Measurements from ENCODE around the gene PHB1.
A peak's percentile ranks its signal among the peaks of the same experiment; 100 is the strongest.
"Not testable (repeated sequence)": the region's sequence is repeated elsewhere in the genome, so short reads cannot be mapped to it uniquely, and the experiment has no call there.

The PHB1 gene

DNA sequence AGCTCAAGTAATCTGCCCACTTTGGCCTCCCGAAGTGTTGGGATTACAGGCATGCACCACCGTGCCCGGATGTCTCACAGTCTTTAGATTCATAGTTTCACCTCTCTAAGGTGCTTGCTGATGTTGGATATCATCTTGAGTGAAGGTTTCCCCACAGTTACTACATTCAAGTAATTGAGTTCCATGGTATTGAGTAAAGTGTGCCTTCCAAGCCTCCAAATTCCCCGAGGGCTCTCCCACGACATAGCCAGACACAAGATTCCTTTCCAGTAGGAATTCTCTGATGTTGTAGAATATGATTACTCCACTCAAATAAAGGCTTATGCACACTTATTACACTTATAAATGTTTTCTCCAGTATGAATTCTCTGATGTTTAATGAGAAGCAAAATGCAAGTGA is 36.4 kb downstream of the PHB1 start:
- DNase-seq (ENCODE audit: low read depth): no peak

GRCh38 chr17:49375544-49375943 is 39.1 kb downstream of the PHB1 start:
- no peak for DNase-seq (ENCODE audit: low read depth)

DNA sequence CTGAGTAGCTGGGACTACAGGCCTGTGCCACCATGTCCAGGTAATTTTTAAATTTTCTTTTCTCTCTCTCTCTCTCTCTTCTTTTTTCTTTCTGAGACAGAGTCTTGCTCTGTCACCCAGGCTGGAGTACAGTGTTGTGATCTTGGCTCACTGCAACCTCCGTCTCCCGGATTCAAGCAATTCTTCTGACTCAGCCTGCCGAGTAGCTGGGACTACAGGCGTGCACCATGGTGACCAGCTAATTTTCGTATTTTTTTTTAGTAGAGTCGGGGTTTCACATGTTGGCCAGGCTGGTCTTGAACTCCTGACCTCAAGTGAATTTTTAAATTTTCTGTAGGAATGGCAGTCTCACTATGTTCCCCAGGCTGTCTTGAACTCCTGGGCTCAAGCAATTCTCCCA is 41.6 kb downstream of the PHB1 start:
- DNase-seq (ENCODE audit: low read depth): no peak

DNA sequence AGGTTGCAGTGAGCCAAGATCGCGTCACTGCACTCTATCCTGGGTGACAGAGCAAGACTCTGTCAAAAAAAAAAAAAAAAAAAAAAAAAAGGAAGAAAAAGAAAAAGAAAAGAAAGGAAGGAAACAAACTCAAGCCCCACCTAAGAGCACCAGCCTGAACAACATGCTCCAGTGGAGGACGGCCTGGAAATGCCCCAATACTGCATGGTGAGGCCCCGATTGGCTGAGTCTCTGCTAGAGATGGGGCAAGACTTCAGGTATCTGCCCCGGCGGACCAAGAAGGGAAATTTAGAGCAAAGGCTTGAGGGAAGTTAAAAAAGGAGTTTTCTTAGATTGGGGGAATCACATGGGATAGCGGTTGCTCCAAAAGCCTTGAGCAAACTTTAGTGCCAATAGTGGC is 42.3 kb downstream of the PHB1 start:
- DNase-seq (ENCODE audit: low read depth): no peak

- no peak for DNase-seq (ENCODE audit: low read depth)
Measured at GRCh38 chr17:49370971-49371834, 43.5 kb downstream of the PHB1 start.

DNA sequence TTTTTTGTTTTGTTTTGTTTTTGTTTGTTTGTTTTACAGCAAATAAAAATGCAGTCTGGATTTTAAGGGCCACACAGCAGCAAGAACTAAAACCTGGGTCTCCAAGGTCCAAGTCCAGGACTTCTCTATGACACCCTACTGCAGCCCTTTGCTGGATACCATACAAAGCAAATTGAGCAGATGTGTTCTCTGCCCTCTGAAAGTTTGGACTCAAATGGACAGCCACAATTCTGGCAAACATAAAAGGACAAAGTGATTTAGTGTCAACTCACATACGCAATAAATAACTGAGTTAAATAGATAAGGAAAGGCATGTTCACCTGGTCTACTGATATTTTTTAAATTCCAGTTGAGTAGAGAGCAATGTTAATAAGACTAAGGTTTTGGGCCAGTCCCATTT is 44.9 kb downstream of the PHB1 start:
- no peak for DNase-seq (ENCODE audit: low read depth)

GRCh38 chr17:49369089-49369488 is 45.6 kb downstream of the PHB1 start:
- no peak for DNase-seq (ENCODE audit: low read depth)

GRCh38 chr17:49365667-49366066 is 49.0 kb downstream of the PHB1 start:
- peak; percentile 20 for DNase-seq (ENCODE audit: low read depth)

GRCh38 chr17:49365126-49365525 is 49.6 kb downstream of the PHB1 start:
- DNase-seq (ENCODE audit: low read depth): not testable (repeated sequence)

GRCh38 chr17:49364119-49364518 is 50.6 kb downstream of the PHB1 start:
- DNase-seq (ENCODE audit: low read depth): no peak

DNA sequence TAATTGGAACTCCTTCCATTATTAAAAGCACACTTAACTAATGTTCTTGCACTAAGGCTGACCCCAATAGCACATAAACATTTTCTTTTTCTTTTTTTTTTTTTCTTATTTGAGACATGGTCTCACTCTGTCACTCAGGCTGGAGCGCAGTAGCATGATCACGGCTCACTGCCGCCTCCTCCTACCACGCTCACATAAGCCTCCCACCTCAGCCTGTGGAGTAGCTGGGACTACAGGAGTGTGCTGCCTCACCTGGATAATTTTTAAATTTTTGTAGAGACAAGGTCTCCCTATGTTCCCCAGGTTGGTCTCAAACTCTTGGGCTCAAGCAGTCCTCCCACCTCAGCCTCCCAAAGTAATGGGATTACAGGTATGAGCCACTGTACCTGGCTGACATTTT is 51.4 kb downstream of the PHB1 start:
- DNase-seq (ENCODE audit: low read depth): no peak

DNA sequence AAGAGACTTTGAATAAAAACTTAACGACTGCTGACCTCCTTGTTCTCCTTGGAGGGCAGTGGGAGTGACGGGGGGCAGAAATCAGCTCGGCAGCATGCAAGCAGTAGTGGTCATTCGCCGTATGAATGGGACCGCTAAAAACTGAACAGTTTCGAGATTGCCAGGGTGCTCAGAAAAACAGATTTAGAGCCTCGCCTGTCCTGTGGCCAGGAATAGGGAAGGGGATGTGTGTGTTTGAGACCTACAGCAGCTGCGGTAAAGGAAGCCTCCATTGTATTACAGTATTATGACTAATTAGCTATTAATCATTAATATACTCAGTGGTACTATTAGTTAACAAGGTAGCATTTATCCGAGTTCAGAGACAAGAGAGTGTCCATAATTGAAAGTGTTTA is 52.0 kb downstream of the PHB1 start:
- no peak for DNase-seq (ENCODE audit: low read depth)

GRCh38 chr17:49361902-49362722 is 52.6 kb downstream of the PHB1 start, which contains the start of gene ZNF652:
Gene ZNF652, minus strand, starts transcription at chr17:49362250. Its CDS starts 44,525 bp downstream, at chr17:49317725.
- DNase-seq (ENCODE audit: low read depth): peak; percentile 89

DNA sequence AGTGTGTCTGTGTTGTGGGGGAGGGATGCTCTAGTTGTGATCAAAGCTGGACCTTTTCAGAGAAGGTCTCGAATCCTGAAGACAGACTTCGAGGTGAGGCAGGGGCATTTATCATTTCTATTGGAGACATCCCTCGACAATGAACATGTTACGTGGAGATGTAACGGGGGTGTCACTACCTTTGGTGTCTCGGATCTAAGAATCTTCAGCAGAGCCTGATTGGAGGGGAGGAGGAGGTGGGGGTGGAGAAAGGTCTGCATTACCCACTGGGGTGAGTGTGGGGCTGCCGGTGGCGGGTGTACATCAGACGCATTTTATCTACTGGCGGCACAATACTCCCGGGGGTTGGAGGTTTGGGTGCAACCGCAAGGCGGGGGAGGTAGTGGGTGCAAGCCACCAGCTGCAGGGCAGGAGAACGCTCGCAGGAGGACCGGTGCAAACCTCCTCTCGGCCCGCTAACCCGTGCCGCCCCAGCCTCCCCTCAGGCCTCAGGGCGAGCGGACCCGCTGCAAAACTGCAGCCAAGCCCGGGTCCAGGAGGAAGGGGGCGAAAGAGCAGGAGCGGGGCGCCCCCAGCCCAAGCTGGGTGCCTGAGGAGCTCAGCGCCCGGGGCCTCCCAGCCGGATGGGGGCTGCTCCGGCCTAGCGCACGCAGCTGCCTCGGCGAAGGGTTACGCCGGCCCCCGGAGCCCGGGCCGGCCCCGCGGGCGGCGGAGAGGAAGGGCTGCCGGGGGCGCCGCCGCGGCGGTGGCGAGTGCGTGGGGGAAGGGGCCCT is 53.4 kb downstream of the PHB1 start:
- peak; percentile 64 for DNase-seq (ENCODE audit: low read depth)

DNA sequence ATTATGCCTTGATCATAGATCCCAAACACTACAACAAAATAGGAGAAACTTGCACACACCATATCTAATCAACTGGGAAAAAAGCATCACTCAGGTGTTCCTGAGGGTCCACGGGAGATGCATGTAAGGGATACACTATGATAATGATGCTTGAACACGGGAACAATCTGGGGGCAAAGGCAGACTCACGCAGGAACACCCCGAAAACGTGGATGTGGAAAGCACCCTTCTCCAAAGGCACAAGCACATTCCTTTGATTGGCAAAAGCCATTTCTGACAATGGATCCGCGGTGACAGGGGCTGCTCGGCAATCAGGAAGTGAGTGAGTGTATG is 53.9 kb downstream of the PHB1 start:
- DNase-seq (ENCODE audit: low read depth): no peak

DNA sequence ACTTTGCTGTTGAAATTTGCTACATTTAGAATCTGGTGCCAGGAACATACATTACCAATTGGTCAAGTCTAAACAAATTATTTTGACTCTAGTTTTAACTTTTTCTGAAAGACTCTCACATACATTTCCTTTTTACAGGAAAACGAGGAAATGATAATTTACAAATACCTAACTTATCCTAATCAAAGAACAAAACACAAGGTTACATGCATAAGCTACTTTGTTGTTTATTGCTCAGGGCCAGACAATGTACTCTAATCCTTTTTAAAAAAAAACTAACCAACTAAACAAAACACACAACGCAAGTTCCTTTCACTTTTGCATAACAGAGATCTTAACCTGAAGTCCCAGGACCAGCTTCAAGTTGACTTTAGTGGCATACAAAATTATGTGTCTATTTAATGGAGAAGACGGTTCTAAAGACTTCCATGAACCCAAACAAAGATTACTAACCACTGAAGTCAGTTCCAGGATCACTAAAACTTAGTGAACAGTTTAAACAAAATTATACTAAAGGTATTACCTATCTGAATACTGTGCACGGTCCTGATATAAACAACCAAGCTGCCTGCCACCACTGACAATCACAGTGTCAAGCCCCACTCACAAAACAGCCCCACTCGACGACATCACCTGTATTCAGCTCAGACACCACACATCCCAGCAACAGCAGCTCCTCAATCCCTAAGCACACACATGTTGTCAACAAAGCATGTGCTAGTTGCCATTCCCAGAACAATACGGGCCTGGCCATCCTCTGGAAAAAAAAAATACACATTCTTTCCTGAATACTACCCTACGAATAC is 54.5 kb downstream of the PHB1 start:
- no peak for DNase-seq (ENCODE audit: low read depth)

DNA sequence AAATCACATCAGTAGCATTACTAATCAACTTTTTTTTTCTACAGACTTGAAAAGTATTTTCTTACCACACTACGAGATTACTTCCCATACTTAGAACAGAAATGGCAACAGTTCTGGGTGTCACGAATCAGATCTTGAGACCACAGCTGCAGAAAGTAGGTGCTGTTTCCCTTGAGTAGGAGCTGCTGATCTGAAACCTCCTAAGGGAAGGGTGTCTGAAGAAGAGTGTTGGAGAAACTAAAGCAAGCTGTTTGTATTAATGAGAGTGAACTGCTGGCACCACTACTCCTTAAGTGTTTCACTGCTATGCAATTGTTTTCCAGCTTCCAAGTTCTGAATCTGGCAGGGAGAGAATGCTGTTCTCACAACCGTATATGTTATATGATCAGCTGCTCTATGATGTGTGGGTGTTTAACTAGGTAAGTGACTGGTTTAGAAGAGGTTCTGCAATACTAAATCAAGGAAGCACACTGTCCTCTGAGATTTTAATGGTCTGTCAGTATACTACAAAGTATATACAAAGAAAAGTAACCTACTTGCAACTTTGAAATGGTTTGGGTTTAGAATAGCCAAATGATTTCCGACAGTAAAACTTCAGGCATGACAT is 55.9 kb downstream of the PHB1 start:
- DNase-seq (ENCODE audit: low read depth): no peak

DNA sequence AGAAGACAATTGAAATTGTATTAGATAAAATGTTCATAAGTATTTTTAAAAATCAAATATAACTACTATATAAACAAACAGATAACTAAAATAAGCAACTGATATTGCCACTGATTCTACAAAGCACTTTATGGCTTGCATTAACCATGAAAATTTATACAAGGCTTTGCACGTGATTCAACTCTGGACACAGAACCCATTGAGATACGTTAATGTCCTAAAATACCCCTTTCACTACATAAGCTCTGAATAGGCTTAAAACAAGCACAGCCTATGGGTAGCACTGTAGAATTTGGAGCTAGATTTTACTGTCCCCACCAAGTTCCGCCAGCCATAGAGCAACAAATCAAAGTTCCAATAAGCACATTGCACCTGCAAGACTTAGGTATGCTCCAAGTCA is 57.2 kb downstream of the PHB1 start:
- DNase-seq (ENCODE audit: low read depth): no peak

DNA sequence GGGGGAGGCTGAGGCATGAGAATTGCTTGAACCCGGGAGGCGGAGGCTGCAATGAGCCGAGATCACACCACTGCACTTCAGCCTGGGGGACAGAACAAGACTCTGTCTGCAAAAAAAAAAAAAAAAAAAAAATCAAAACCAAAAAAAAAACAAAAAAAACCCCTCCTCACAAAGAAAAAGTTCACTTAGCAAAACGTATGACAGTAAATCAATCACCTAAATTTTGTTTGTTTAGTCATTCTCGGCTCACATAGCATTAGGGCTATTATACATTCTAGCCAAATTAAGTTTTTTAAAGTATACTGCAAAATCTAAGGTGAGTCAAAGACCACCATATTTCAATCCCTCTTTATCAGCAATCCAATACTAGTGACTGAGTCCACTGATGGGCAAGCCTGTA is 58.4 kb downstream of the PHB1 start:
- no peak for DNase-seq (ENCODE audit: low read depth)

All from activated T-helper 9 cell treated with anti-CD3 and anti-CD28 coated beads, Interleukin-2, amount 50 U/mL, for 16 hours (primary cell).